ENCODE data around the gene CORIN. TPM values are rescaled to one million over a fixed set of nuclear protein-coding genes. Genes with fewer than 3 reads are reported as not detected.

The CORIN gene
- polyA plus RNA-seq, 1 donor from 2014 or later: 0.25 TPM

DNA sequence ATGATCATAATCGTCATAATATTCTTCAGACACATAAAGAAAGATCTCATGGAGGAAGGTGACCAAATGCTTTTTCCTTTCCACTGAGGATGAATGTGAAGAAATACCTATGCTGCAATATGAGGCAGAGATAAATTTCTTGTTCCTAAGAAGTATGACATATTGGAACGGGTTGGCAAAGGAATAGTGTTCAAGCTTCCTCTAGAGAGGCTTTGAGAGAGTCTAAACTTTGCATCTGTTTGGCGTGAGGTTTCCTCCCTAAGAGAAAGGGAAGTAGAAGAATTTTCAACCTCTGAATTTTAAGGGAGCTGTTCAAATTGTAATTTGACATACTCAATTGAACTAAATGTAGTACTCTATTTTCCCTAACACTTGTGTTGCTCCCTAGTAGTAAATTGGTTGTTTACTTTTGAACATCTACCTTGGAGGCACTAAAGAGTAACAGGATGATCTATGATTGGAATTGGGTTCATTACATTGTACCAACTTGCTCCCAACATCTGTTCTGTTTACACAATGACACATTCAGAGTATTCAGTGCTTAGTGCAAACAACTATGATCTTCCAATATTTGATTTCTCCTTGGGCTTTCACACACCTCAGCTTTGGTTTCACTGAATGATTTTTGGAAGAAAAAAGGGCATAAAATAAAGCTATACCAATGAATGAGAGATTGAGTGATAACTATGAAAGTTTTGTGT, 122.0 kb downstream of the CORIN start:
- H3K4me3 ChIP-seq (ENCODE audit: low read length): no peak overlapping the region
- H3K27ac ChIP-seq (ENCODE audit: low read length): no peak overlapping the region
- no peaks in the 10 kb centered on the region for H3K79me2 ChIP-seq (replicated peaks; ENCODE audit: insufficient read depth, low read length)
- no peak overlapping the region for H3K9ac ChIP-seq (ENCODE audit: low read length)
- no peaks in the 10 kb centered on the region for H3K9me2 ChIP-seq (ENCODE audit: insufficient read depth, low read length)
- H3K9me3 ChIP-seq (ENCODE audit: low read length): no peaks in the 10 kb centered on the region
- no peaks in the 10 kb centered on the region for H3K36me3 ChIP-seq (ENCODE audit: insufficient read depth, low read length)
- no peak overlapping the region for H3K4me2 ChIP-seq (ENCODE audit: low read length)
- H3F3A ChIP-seq (ENCODE audit: insufficient read depth, low read length, poor library complexity, severe bottlenecking): no peaks in the 10 kb centered on the region
- H2AFZ ChIP-seq (ENCODE audit: low read depth, low read length): no peak overlapping the region
- H3K27me3 ChIP-seq (ENCODE audit: insufficient read depth, low read depth, low read length): no peaks in the 10 kb centered on the region
- TF ChIP-seq, protein P1, sequence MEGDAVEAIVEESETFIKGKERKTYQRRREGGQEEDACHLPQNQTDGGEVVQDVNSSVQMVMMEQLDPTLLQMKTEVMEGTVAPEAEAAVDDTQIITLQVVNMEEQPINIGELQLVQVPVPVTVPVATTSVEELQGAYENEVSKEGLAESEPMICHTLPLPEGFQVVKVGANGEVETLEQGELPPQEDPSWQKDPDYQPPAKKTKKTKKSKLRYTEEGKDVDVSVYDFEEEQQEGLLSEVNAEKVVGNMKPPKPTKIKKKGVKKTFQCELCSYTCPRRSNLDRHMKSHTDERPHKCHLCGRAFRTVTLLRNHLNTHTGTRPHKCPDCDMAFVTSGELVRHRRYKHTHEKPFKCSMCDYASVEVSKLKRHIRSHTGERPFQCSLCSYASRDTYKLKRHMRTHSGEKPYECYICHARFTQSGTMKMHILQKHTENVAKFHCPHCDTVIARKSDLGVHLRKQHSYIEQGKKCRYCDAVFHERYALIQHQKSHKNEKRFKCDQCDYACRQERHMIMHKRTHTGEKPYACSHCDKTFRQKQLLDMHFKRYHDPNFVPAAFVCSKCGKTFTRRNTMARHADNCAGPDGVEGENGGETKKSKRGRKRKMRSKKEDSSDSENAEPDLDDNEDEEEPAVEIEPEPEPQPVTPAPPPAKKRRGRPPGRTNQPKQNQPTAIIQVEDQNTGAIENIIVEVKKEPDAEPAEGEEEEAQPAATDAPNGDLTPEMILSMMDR (IDR thresholded peaks at IDR 0.05; ENCODE audit: poor library complexity, severe bottlenecking): no peak
- TF ChIP-seq SMC3 (conservative IDR thresholded peaks at IDR 0.05; ENCODE audit: poor library complexity) (no peak), TAF1 (IDR thresholded peaks at IDR 0.05; ENCODE audit: low read depth) (no peak), EZH2 (IDR thresholded peaks at IDR 0.05; ENCODE audit: borderline replicate concordance, insufficient read depth, low read length, poor library complexity, severe bottlenecking) (no peak), EP300 (conservative IDR thresholded peaks at IDR 0.05; ENCODE audit: poor library complexity, severe bottlenecking) (no peak), RAD21 (conservative IDR thresholded peaks at IDR 0.05) (no peak), POLR2AphosphoS5 (IDR thresholded peaks at IDR 0.05) (no peak), MXI1 (conservative IDR thresholded peaks at IDR 0.05; ENCODE audit: poor library complexity, severe bottlenecking) (no peak)
- TF ChIP-seq, protein P2, sequence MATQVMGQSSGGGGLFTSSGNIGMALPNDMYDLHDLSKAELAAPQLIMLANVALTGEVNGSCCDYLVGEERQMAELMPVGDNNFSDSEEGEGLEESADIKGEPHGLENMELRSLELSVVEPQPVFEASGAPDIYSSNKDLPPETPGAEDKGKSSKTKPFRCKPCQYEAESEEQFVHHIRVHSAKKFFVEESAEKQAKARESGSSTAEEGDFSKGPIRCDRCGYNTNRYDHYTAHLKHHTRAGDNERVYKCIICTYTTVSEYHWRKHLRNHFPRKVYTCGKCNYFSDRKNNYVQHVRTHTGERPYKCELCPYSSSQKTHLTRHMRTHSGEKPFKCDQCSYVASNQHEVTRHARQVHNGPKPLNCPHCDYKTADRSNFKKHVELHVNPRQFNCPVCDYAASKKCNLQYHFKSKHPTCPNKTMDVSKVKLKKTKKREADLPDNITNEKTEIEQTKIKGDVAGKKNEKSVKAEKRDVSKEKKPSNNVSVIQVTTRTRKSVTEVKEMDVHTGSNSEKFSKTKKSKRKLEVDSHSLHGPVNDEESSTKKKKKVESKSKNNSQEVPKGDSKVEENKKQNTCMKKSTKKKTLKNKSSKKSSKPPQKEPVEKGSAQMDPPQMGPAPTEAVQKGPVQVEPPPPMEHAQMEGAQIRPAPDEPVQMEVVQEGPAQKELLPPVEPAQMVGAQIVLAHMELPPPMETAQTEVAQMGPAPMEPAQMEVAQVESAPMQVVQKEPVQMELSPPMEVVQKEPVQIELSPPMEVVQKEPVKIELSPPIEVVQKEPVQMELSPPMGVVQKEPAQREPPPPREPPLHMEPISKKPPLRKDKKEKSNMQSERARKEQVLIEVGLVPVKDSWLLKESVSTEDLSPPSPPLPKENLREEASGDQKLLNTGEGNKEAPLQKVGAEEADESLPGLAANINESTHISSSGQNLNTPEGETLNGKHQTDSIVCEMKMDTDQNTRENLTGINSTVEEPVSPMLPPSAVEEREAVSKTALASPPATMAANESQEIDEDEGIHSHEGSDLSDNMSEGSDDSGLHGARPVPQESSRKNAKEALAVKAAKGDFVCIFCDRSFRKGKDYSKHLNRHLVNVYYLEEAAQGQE (IDR thresholded peaks at IDR 0.05; ENCODE audit: borderline replicate concordance): no peak
- no peaks in the 10 kb centered on the region for H4K20me1 ChIP-seq (ENCODE audit: insufficient read depth)

DNA sequence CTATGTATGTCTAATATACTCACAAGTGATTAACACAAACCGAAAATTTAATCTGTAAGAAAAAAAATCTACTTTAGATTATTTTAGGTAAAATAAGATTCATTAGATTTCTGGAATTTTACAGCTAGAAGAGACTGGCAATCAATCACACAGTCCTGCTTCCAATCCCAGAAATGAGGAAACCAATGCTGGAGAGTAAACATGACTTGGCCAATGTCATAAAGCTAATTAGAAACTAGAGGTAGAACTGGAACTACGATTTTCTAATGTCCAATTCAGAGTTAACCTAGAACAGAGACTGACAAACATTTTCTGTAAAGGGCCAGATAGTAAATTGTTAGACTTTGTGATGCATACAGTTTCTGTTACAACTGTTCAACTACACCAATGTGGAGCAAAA, 123.6 kb downstream of the CORIN start:
- Histone ChIP-seq H3K9ac (ENCODE audit: low read length) (no peak overlapping the region), H3K9me3 (ENCODE audit: low read length) (no peaks in the 10 kb centered on the region), H3K4me2 (ENCODE audit: low read length) (no peak overlapping the region), H3K36me3 (ENCODE audit: insufficient read depth, low read length) (no peaks in the 10 kb centered on the region), H3K27ac (ENCODE audit: low read length) (no peak overlapping the region), H4K20me1 (ENCODE audit: insufficient read depth) (no peaks in the 10 kb centered on the region), H3F3A (ENCODE audit: insufficient read depth, low read length, poor library complexity, severe bottlenecking) (no peaks in the 10 kb centered on the region), H3K4me3 (ENCODE audit: low read length) (no peak overlapping the region), H3K9me2 (ENCODE audit: insufficient read depth, low read length) (no peaks in the 10 kb centered on the region), H3K79me2 (replicated peaks; ENCODE audit: insufficient read depth, low read length) (no peaks in the 10 kb centered on the region), H2AFZ (ENCODE audit: low read depth, low read length) (no peak overlapping the region), H3K27me3 (ENCODE audit: insufficient read depth, low read depth, low read length) (no peaks in the 10 kb centered on the region)
- TF ChIP-seq EP300 (conservative IDR thresholded peaks at IDR 0.05; ENCODE audit: poor library complexity, severe bottlenecking): no peak
- no peak for TF ChIP-seq RAD21 (conservative IDR thresholded peaks at IDR 0.05)
- TF ChIP-seq SMC3 (conservative IDR thresholded peaks at IDR 0.05; ENCODE audit: poor library complexity): no peak
- no peak for TF ChIP-seq EZH2 (IDR thresholded peaks at IDR 0.05; ENCODE audit: borderline replicate concordance, insufficient read depth, low read length, poor library complexity, severe bottlenecking)
- no peak for TF ChIP-seq MXI1 (conservative IDR thresholded peaks at IDR 0.05; ENCODE audit: poor library complexity, severe bottlenecking)
- TF ChIP-seq, protein P2 (IDR thresholded peaks at IDR 0.05; ENCODE audit: borderline replicate concordance): no peak
- TF ChIP-seq, protein P1 (IDR thresholded peaks at IDR 0.05; ENCODE audit: poor library complexity, severe bottlenecking): no peak
- no peak for TF ChIP-seq POLR2AphosphoS5 (IDR thresholded peaks at IDR 0.05)
- TF ChIP-seq TAF1 (IDR thresholded peaks at IDR 0.05; ENCODE audit: low read depth): no peak
